Measurements from ENCODE around the gene AKAP13.

DNA sequence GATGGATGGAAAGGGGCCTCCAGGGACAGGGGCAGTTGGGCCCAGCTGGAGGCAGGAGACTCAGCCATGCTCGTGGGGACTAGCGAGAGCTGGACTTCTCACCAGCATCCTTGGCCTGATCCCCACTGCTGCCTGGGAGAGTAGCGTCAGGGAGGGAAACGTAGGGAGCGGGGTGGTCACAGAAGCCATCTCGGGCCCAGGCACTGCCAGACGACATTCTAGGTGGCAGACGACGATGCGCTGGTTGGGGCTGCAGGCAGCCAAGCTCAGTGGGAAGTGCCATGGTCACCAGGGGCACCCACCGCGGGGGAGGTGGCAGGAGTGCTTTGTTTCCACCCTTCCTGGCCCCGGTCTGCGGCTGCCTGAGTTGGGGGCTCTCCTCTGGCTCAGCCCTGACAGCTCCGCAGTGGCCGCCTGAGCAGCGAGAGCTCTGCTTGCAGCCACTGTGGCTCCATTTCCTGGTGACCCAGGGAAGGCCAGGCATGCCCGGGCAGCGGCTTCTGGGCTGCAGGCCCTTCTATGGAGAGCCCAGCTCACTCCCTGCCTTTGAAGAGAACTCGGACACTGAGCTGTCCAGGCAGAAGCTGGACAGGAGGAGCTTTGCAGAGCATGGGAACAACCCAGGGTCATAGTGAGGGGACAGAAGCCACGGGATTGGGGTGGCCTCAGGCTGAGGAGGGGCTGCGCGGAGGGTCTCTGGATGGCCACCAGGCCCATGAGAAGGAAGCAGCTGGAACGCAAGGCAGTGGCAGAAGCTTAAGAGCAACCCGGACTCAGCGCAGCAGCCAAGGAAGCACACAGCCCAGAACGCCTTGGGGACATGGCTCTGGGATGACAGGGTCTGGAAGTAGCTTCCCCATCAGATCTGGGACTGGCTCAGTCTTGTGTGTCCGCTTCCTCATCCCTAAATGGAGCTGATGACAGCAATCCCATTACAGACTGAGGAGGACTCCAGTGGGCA is 383.6 kb downstream of the AKAP13 start:
- TF ChIP-seq, protein P1, sequence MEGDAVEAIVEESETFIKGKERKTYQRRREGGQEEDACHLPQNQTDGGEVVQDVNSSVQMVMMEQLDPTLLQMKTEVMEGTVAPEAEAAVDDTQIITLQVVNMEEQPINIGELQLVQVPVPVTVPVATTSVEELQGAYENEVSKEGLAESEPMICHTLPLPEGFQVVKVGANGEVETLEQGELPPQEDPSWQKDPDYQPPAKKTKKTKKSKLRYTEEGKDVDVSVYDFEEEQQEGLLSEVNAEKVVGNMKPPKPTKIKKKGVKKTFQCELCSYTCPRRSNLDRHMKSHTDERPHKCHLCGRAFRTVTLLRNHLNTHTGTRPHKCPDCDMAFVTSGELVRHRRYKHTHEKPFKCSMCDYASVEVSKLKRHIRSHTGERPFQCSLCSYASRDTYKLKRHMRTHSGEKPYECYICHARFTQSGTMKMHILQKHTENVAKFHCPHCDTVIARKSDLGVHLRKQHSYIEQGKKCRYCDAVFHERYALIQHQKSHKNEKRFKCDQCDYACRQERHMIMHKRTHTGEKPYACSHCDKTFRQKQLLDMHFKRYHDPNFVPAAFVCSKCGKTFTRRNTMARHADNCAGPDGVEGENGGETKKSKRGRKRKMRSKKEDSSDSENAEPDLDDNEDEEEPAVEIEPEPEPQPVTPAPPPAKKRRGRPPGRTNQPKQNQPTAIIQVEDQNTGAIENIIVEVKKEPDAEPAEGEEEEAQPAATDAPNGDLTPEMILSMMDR (IDR thresholded peaks at IDR 0.05): no peak
- TF ChIP-seq POLR2A (IDR thresholded peaks at IDR 0.05): no peak
- TF ChIP-seq POLR2AphosphoS5 (IDR thresholded peaks at IDR 0.05): no peak

All from breast epithelium (tissue), 3 donors.